ENCODE results near the gene CCDC9B. TPM values are rescaled to one million over a fixed set of nuclear protein-coding genes. Genes with fewer than 3 reads are reported as not detected.
A peak's percentile ranks its signal among the peaks of the same experiment; 100 is the strongest.

The CCDC9B gene
- total RNA-seq, 1 donor from 2014 or later: 2.1 TPM

DNA sequence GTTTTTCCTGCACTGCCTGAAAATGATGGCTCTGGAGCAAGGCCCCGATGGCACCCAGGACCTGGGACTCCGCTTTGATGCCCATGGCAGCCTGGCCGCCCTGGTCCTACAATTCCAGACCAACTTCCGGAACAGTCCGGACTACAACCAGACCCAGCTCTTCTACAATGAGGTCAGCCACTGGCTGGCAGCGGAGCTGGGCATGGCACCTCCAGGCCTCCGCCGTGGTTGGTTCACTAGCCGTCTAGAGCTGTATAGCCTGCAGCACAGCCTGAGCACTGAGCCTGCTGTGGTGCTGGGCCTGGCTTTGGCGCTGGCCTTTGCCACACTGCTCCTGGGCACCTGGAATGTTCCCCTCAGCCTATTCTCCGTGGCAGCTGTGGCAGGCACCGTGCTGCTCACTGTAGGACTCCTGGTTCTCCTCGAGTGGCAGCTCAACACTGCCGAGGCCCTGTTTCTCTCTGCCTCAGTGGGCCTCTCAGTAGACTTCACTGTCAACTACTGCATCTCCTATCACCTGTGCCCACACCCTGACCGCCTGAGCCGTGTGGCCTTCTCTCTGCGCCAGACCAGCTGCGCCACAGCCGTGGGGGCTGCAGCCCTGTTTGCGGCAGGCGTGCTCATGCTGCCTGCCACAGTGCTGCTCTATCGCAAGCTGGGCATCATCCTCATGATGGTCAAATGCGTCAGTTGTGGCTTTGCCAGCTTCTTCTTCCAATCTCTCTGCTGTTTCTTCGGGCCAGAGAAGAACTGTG lies 28.2 kb upstream of the CCDC9B start:
- POLR2A ChIA-PET: interaction anchor here (0.6 to 2.3 kb wide), 3 partner anchors 30 to 39 kb away, joined by 4 to 9 read pairs (median 6); partner anchors contain the start of gene IVD
- no peaks in the 10 kb centered on the region for H3K36me3 Mint-ChIP-seq (ENCODE audit: low read depth)
- intact Hi-C loops (cut with micrococcal nuclease): loop anchor here (1.0 to 10.0 kb wide), 6 partner anchors 13 to 416 kb away; partner anchors contain the start of gene KNSTRN
- DNase-seq (no peak), ATAC-seq (ENCODE audit: low read depth) (no peak)
- peak overlapping the region; percentile 3 for H3K27ac Mint-ChIP-seq
- TF ChIP-seq CTCF (IDR thresholded peaks at IDR 0.05): no peak
- no peaks in the 10 kb centered on the region for H3K9me3 Mint-ChIP-seq
- no peak overlapping the region for H3K4me3 Mint-ChIP-seq
- no peaks in the 10 kb centered on the region for H3K27me3 Mint-ChIP-seq
- CTCF ChIA-PET: interaction anchor here (0.9 to 3.2 kb wide), 4 partner anchors 14 to 53 kb away, joined by 3 to 21 read pairs (median 6); partner anchors contain the start of gene KNSTRN
- peaks cover 13% of the 10 kb centered on the region for H3K4me1 Mint-ChIP-seq

GRCh38 chr15:40367686-40368611 lies 27.2 kb upstream of the CCDC9B start:
- Mint-ChIP-seq H3K36me3 (ENCODE audit: low read depth) (no peaks in the 10 kb centered on the region), H3K4me1 (peaks cover 13% of the 10 kb centered on the region), H3K27ac (peak overlapping the region; percentile 82), H3K9me3 (no peaks in the 10 kb centered on the region), H3K27me3 (no peaks in the 10 kb centered on the region), H3K4me3 (peak overlapping the region; percentile 83)
- ChIA-PET CTCF (interaction anchor here (0.9 to 3.2 kb wide), 7 partner anchors 15 to 54 kb away, joined by 3 to 21 read pairs (median 4); partner anchors contain the start of genes IVD and KNSTRN), POLR2A (interaction anchor here (0.6 to 2.3 kb wide), 6 partner anchors 9 to 254 kb away, joined by 3 to 9 read pairs (median 4); partner anchors contain the start of gene BAHD1)
- peak; percentile 78 for DNase-seq
- intact Hi-C loops (cut with micrococcal nuclease): loop anchor here (1.0 to 10.0 kb wide), 7 partner anchors 10 to 417 kb away; partner anchors contain the start of genes DISP2 and KNSTRN
- no peak for TF ChIP-seq CTCF (IDR thresholded peaks at IDR 0.05)
- peak; percentile 93 for ATAC-seq (ENCODE audit: low read depth)

DNA sequence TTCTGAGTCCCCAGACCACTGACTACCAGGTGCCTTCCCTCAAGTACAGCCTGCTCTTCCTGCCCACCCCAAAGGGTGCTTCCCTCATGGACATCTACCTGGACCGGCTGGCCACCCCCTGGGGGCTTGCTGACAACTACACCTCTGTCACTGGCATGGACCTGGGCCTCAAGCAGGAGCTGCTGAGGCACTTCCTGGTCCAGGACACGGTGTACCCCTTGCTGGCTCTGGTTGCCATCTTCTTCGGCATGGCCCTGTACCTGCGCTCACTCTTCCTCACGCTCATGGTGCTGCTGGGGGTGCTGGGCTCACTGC lies 26.6 kb upstream of the CCDC9B start:
- ATAC-seq (ENCODE audit: low read depth): no peak
- DNase-seq: no peak
- peak overlapping the region; percentile 83 for H3K4me3 Mint-ChIP-seq
- no peaks in the 10 kb centered on the region for H3K27me3 Mint-ChIP-seq
- CTCF ChIA-PET: interaction anchor here (0.9 to 3.2 kb wide), 5 partner anchors 16 to 55 kb away, joined by 3 to 21 read pairs (median 5); partner anchors contain the start of gene IVD
- H3K4me1 Mint-ChIP-seq: peaks cover 13% of the 10 kb centered on the region
- no peak for TF ChIP-seq CTCF (IDR thresholded peaks at IDR 0.05)
- intact Hi-C loops (cut with micrococcal nuclease): loop anchor here (1.0 to 10.0 kb wide), 2 partner anchors 9 to 417 kb away; partner anchors contain the start of gene DISP2
- POLR2A ChIA-PET: interaction anchor here (0.6 to 2.3 kb wide), 6 partner anchors 9 to 253 kb away, joined by 3 to 9 read pairs (median 4); partner anchors contain the start of gene BAHD1
- H3K9me3 Mint-ChIP-seq: no peaks in the 10 kb centered on the region
- peaks cover 4% of the 10 kb centered on the region for H3K36me3 Mint-ChIP-seq (ENCODE audit: low read depth)
- H3K27ac Mint-ChIP-seq: peak overlapping the region; percentile 82

GRCh38 chr15:40366457-40367370 lies 26.0 kb upstream of the CCDC9B start:
- H3K27ac Mint-ChIP-seq: no peak overlapping the region
- DNase-seq (no peak), ATAC-seq (ENCODE audit: low read depth) (no peak)
- no peaks in the 10 kb centered on the region for H3K27me3 Mint-ChIP-seq
- peaks cover 9% of the 10 kb centered on the region for H3K36me3 Mint-ChIP-seq (ENCODE audit: low read depth)
- ChIA-PET POLR2A (interaction anchor here (1.0 to 2.3 kb wide), 3 partner anchors 41 to 74 kb away, joined by 4 to 9 read pairs (median 5); partner anchors contain the start of gene BAHD1), CTCF (interaction anchor here (0.8 to 3.2 kb wide), 6 partner anchors 17 to 55 kb away, joined by 3 to 21 read pairs (median 5); no protein-coding TSS in a partner anchor)
- peak overlapping the region; percentile 83 for H3K4me3 Mint-ChIP-seq
- no peak for TF ChIP-seq CTCF (IDR thresholded peaks at IDR 0.05)
- intact Hi-C loops (cut with micrococcal nuclease): loop anchor here (1.0 to 10.0 kb wide), 2 partner anchors 8 to 418 kb away; partner anchors contain the start of gene DISP2
- no peaks in the 10 kb centered on the region for H3K9me3 Mint-ChIP-seq
- peaks cover 13% of the 10 kb centered on the region for H3K4me1 Mint-ChIP-seq

All from activated B cell treated with CpG ODN at 0.5 μM for 24 hours (primary cell).